ENCODE data around the gene PCDHGC3.

The PCDHGC3 gene

GRCh38 chr5:141484641-141485311 lies 9.0 kb downstream of the PCDHGC3 start, which contains the start of gene PCDHGC4:
Gene PCDHGC4 (plus strand): TSS chr5:141485030. CDS start chr5:141485174, 144 bp downstream.
- TF ChIP-seq ELF4 (IDR thresholded peaks at IDR 0.05), result no peak
- no peak for TF ChIP-seq PKNOX1 (IDR thresholded peaks at IDR 0.05)
- TF ChIP-seq ZNF384 (IDR thresholded peaks at IDR 0.05), result no peak
- peak; percentile 45 for TF ChIP-seq L3MBTL2 (conservative IDR thresholded peaks at IDR 0.05)
- POLR2A ChIA-PET, result no interaction called here
- DNase-seq (ENCODE audit: extremely low spot score), result peak; percentile 77

GRCh38 chr5:141485321-141486055 lies 9.7 kb downstream of the PCDHGC3 start:
- POLR2A ChIA-PET, result no interaction called here
- CTCF ChIA-PET, result no interaction called here
- no peak for DNase-seq (ENCODE audit: extremely low spot score)
- TF ChIP-seq CTBP1 (IDR thresholded peaks at IDR 0.05; ENCODE audit: borderline replicate concordance) (no peak), ARNT (IDR thresholded peaks at IDR 0.05) (no peak), FOXM1 (IDR thresholded peaks at IDR 0.05; ENCODE audit: borderline replicate concordance) (no peak), PKNOX1 (IDR thresholded peaks at IDR 0.05) (no peak), LEF1 (IDR thresholded peaks at IDR 0.05; ENCODE audit: borderline replicate concordance) (no peak), HDGF (IDR thresholded peaks at IDR 0.05; ENCODE audit: borderline replicate concordance) (no peak), NFRKB (IDR thresholded peaks at IDR 0.05) (no peak), BHLHE40 (IDR thresholded peaks at IDR 0.05; ENCODE audit: borderline replicate concordance) (no peak), FOXK2 (IDR thresholded peaks at IDR 0.05) (no peak), SP1 (IDR thresholded peaks at IDR 0.05) (no peak), FOXA1 (IDR thresholded peaks at IDR 0.05) (no peak), ELF4 (IDR thresholded peaks at IDR 0.05) (no peak), TARDBP (IDR thresholded peaks at IDR 0.05) (no peak), SUZ12 (IDR thresholded peaks at IDR 0.05) (no peak), L3MBTL2 (conservative IDR thresholded peaks at IDR 0.05) (no peak), ZNF384 (IDR thresholded peaks at IDR 0.05) (no peak)

More at GRCh38 chr5:141484641-141485311, 9.0 kb downstream of the PCDHGC3 start, which contains the start of gene PCDHGC4:
- CTCF ChIA-PET, result interaction anchor here (0.6 kb wide), 1 partner anchor 30 kb away, joined by 3 read pairs; no protein-coding TSS in a partner anchor

- CTCF ChIA-PET, result no interaction called here
- no peak for TF ChIP-seq HDGF (IDR thresholded peaks at IDR 0.05; ENCODE audit: borderline replicate concordance)
- no peak for TF ChIP-seq FOXM1 (IDR thresholded peaks at IDR 0.05; ENCODE audit: borderline replicate concordance)
- TF ChIP-seq ARNT (IDR thresholded peaks at IDR 0.05), result no peak
- no peak for TF ChIP-seq FOXK2 (IDR thresholded peaks at IDR 0.05)
- POLR2A ChIA-PET, result no interaction called here
- DNase-seq (ENCODE audit: extremely low spot score), result no peak
Observed at GRCh38 chr5:141486091-141486490, 10.3 kb downstream of the PCDHGC3 start.

- TF ChIP-seq BHLHE40 (IDR thresholded peaks at IDR 0.05; ENCODE audit: borderline replicate concordance), result no peak
- no peak for TF ChIP-seq SUZ12 (IDR thresholded peaks at IDR 0.05)
- no peak for TF ChIP-seq FOXM1 (IDR thresholded peaks at IDR 0.05; ENCODE audit: borderline replicate concordance)
- TF ChIP-seq TARDBP (IDR thresholded peaks at IDR 0.05), result no peak
- TF ChIP-seq ZNF384 (IDR thresholded peaks at IDR 0.05), result no peak
- no peak for TF ChIP-seq L3MBTL2 (conservative IDR thresholded peaks at IDR 0.05)
- DNase-seq (ENCODE audit: extremely low spot score), result no peak
- ChIA-PET POLR2A (no interaction called here), CTCF (no interaction called here)
Observed at GRCh38 chr5:141487131-141487530, 11.4 kb downstream of the PCDHGC3 start.

- no peak for TF ChIP-seq CTBP1 (IDR thresholded peaks at IDR 0.05; ENCODE audit: borderline replicate concordance)
- TF ChIP-seq FOXM1 (IDR thresholded peaks at IDR 0.05; ENCODE audit: borderline replicate concordance), result no peak
- TF ChIP-seq FOXK2 (IDR thresholded peaks at IDR 0.05), result no peak
- TF ChIP-seq HDGF (IDR thresholded peaks at IDR 0.05; ENCODE audit: borderline replicate concordance), result no peak
- no peak for TF ChIP-seq L3MBTL2 (conservative IDR thresholded peaks at IDR 0.05)
- no peak for TF ChIP-seq ZNF384 (IDR thresholded peaks at IDR 0.05)
- TF ChIP-seq PKNOX1 (IDR thresholded peaks at IDR 0.05), result no peak
- no peak for TF ChIP-seq SUZ12 (IDR thresholded peaks at IDR 0.05)
- no peak for TF ChIP-seq TARDBP (IDR thresholded peaks at IDR 0.05)
- TF ChIP-seq LEF1 (IDR thresholded peaks at IDR 0.05; ENCODE audit: borderline replicate concordance), result no peak
- TF ChIP-seq ELF4 (IDR thresholded peaks at IDR 0.05), result no peak
- no peak for TF ChIP-seq NFRKB (IDR thresholded peaks at IDR 0.05)
- no peak for TF ChIP-seq FOXA1 (IDR thresholded peaks at IDR 0.05)
- POLR2A ChIA-PET, result interaction anchor here (0.8 kb wide), 1 partner anchor 13 kb away, joined by 3 read pairs; no protein-coding TSS in a partner anchor
Observed at GRCh38 chr5:141488591-141489561, 13.1 kb downstream of the PCDHGC3 start, which contains the start of gene PCDHGC5. Gene PCDHGC5 (plus strand): TSS chr5:141489081. CDS start chr5:141489241, 160 bp downstream.

More at GRCh38 chr5:141488591-141489561, 13.1 kb downstream of the PCDHGC3 start, which contains the start of gene PCDHGC5:
- no peak for DNase-seq (ENCODE audit: extremely low spot score)
- CTCF ChIA-PET, result interaction anchor here (1.3 kb wide), 1 partner anchor 36 kb away, joined by 3 read pairs; no protein-coding TSS in a partner anchor
